H1 (cell line): ENCODE data around the gene GRIK1. TPM values are rescaled to one million over a fixed set of nuclear protein-coding genes. Genes with fewer than 3 reads are reported as not detected.

Experiments
- polyA plus RNA-seq, 7 experiments: library from polyadenylated mRNA; depleted of rRNA in 3 of 7; stranded (reverse) in 5 of 7; unstranded in 2 of 7; fragments of >200 nt in 5 of 7; fragments of 200-250 nt in 2 of 7; gene quantifications; 1 replicate in 5 of 7; 2 replicates in 1 of 7; 4 replicates in 1 of 7; pipeline versions ENCODE4 v1.2.1 to v1.2.3, GENCODE V29; 2011 to 2013; ENCODE audit warnings: missing spikeins in 2 of 7, mixed read lengths in 2 of 7
- total RNA-seq: library from RNA; stranded (reverse); fragmentation: NEBNext Ultra II Directional; extraction: Animal tissue kit (Norgen Biotek cat#: 25700); gene quantifications from 2 replicates; pipeline ENCODE4 v1.2.1, GENCODE V29; 2021
- TF ChIP-seq, protein P1 (sequence below): fragments of 300-600 bp; sonication (generic); IDR thresholded peaks from 2 replicates; pipeline ENCODE4 v1.7.1; 2012; ENCODE audit warnings: low read length, moderate library complexity, mild to moderate bottlenecking, inconsistent platforms; ENCODE audit not compliant: insufficient replicate concordance
- TF ChIP-seq, protein P2 (sequence below): IDR thresholded peaks from 2 replicates; pipeline ENCODE4 v1.6.1; 2012; ENCODE audit warnings: inconsistent platforms

The GRIK1 gene
- total and polyA plus RNA-seq, 2 of the 8 experiments (the other 6 are each of a cell fraction or from before 2014, with no cell fraction given): 0.11 to 0.32 TPM

DNA sequence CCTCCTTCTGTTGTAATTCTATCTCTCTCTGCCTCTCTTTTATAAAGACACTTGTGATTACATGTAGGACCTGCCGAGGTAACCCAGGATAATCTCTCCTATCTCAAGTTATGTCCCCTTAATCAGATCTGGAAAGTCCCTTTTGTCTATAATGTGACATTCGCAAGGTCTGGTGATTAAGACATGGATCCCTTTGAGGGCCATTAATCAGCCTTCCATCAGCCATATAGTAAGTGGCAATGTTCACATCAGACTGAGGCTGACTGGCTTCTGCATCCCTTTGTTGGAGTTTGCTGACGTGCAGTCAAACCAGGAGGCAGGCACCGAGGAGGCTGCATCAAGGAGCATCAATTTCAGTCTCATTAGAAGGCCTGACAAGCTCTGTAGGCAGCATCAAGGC, 431.5 kb downstream of the GRIK1 start (continued):
- TF ChIP-seq, protein P1, sequence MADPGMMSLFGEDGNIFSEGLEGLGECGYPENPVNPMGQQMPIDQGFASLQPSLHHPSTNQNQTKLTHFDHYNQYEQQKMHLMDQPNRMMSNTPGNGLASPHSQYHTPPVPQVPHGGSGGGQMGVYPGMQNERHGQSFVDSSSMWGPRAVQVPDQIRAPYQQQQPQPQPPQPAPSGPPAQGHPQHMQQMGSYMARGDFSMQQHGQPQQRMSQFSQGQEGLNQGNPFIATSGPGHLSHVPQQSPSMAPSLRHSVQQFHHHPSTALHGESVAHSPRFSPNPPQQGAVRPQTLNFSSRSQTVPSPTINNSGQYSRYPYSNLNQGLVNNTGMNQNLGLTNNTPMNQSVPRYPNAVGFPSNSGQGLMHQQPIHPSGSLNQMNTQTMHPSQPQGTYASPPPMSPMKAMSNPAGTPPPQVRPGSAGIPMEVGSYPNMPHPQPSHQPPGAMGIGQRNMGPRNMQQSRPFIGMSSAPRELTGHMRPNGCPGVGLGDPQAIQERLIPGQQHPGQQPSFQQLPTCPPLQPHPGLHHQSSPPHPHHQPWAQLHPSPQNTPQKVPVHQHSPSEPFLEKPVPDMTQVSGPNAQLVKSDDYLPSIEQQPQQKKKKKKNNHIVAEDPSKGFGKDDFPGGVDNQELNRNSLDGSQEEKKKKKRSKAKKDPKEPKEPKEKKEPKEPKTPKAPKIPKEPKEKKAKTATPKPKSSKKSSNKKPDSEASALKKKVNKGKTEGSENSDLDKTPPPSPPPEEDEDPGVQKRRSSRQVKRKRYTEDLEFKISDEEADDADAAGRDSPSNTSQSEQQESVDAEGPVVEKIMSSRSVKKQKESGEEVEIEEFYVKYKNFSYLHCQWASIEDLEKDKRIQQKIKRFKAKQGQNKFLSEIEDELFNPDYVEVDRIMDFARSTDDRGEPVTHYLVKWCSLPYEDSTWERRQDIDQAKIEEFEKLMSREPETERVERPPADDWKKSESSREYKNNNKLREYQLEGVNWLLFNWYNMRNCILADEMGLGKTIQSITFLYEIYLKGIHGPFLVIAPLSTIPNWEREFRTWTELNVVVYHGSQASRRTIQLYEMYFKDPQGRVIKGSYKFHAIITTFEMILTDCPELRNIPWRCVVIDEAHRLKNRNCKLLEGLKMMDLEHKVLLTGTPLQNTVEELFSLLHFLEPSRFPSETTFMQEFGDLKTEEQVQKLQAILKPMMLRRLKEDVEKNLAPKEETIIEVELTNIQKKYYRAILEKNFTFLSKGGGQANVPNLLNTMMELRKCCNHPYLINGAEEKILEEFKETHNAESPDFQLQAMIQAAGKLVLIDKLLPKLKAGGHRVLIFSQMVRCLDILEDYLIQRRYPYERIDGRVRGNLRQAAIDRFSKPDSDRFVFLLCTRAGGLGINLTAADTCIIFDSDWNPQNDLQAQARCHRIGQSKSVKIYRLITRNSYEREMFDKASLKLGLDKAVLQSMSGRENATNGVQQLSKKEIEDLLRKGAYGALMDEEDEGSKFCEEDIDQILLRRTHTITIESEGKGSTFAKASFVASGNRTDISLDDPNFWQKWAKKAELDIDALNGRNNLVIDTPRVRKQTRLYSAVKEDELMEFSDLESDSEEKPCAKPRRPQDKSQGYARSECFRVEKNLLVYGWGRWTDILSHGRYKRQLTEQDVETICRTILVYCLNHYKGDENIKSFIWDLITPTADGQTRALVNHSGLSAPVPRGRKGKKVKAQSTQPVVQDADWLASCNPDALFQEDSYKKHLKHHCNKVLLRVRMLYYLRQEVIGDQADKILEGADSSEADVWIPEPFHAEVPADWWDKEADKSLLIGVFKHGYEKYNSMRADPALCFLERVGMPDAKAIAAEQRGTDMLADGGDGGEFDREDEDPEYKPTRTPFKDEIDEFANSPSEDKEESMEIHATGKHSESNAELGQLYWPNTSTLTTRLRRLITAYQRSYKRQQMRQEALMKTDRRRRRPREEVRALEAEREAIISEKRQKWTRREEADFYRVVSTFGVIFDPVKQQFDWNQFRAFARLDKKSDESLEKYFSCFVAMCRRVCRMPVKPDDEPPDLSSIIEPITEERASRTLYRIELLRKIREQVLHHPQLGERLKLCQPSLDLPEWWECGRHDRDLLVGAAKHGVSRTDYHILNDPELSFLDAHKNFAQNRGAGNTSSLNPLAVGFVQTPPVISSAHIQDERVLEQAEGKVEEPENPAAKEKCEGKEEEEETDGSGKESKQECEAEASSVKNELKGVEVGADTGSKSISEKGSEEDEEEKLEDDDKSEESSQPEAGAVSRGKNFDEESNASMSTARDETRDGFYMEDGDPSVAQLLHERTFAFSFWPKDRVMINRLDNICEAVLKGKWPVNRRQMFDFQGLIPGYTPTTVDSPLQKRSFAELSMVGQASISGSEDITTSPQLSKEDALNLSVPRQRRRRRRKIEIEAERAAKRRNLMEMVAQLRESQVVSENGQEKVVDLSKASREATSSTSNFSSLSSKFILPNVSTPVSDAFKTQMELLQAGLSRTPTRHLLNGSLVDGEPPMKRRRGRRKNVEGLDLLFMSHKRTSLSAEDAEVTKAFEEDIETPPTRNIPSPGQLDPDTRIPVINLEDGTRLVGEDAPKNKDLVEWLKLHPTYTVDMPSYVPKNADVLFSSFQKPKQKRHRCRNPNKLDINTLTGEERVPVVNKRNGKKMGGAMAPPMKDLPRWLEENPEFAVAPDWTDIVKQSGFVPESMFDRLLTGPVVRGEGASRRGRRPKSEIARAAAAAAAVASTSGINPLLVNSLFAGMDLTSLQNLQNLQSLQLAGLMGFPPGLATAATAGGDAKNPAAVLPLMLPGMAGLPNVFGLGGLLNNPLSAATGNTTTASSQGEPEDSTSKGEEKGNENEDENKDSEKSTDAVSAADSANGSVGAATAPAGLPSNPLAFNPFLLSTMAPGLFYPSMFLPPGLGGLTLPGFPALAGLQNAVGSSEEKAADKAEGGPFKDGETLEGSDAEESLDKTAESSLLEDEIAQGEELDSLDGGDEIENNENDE: no peak
- TF ChIP-seq, protein P2, sequence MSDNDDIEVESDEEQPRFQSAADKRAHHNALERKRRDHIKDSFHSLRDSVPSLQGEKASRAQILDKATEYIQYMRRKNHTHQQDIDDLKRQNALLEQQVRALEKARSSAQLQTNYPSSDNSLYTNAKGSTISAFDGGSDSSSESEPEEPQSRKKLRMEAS: no peak
